HG03066 (cell line): Measurements from ENCODE around the gene CGB1.
"Not testable (repeated sequence)": the region's sequence is repeated elsewhere in the genome, so short reads cannot be mapped to it uniquely, and the experiment has no call there.

Experiments
- ATAC-seq: cut with Tn5 transposase; IDR thresholded peaks from one replicate; pipeline ENCODE4 v1.9.1; 2021; ENCODE audit warnings: low read depth; ENCODE audit not compliant: unreplicated experiment

The CGB1 gene

GRCh38 chr19:49025088-49025487 lies 11.6 kb downstream of the CGB1 start:
- ATAC-seq = not testable (repeated sequence)

DNA sequence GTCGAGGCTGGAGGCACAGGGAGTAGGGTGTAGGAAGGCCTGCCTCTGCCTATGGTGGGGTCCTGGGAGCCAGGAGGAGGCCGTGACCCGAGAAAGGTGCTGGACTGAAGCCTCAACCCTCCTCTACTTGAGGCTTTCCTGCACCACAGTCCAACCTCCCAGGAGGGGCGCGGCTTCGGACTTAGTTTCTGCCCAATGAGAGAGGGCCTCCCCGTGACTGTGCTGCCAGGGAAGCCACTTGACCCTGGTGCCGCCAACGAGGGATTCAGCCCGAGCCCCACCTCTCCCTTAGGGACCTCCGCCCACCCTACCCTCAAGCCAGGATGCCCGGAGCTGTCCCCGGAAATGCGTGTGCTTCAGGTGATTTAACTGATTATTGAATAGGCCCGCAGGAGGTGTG lies 12.5 kb downstream of the CGB1 start, which contains the start of gene CGB3:
Gene CGB3, minus strand, starts transcription at position 101 of the 400 bp plus-strand sequence. CDS start 362 bp downstream, outside the sequence.
- not testable (repeated sequence) for ATAC-seq

GRCh38 chr19:49022116-49022515 lies 14.6 kb downstream of the CGB1 start:
- ATAC-seq = no peak

DNA sequence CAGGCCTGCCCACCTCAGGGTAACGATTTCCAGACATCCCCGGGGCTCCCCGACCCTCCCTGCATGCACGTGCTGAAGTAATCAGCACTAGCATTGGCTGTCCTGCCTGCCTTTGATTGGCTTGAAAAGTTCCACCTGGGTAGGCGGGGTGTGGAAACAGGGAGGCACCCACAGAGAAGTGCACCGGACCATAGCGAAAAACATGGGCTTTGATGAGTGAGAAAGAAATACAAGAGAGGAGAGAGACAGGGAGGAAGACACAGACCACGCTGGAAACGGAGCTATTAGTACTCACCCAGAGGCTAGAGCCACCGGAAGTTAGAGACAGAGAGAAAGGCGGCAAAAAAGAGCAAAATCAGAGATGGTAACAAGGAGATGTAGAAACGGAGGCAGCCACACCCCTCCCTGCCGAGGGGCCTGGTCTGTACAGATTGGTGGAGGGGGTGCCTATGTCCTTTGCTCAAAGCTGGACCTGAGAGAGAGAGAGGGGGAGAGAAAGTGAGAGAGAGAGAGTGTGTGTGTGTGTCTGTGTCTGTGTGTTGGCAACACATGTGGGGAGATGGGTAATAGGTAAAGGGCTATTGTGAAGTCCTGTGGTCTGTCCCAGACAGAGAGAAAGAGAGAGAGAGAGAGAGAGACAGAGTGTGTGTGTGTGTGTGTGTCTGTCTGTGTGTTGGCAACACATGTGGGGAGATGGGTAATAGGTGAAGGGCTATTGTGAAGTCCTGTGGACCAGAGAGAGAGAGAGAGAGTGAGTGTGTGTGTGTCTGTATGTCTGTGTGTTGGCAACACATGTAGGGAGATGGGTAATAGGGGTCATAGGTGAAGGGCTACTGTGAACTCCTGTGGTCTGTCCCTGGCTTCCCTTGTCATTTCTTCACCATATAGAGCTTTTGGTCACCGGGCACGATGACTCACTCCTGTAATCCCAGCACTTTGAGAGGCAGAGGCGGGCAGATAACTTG lies 15.5 kb downstream of the CGB1 start:
- ATAC-seq = no peak

DNA sequence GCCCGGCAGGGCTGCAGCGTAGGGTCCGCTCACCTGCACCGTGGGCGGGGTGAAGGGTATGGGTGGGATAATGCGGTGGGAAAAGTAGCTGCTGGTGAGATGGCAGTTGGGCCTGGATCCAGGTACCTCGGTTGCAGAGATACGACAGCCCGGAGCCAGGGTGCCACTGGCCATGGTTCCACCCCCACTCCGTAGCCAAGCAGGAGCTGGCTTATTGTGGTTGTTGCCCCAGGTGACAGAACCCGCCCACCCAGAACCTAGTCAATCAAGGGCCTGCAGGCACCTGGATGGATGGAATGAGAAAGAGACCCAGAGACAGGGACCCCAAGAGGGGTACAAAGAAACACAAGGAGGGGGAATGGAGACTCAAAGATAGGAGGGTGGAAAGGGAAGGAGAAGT lies 16.4 kb downstream of the CGB1 start:
- ATAC-seq = no peak

DNA sequence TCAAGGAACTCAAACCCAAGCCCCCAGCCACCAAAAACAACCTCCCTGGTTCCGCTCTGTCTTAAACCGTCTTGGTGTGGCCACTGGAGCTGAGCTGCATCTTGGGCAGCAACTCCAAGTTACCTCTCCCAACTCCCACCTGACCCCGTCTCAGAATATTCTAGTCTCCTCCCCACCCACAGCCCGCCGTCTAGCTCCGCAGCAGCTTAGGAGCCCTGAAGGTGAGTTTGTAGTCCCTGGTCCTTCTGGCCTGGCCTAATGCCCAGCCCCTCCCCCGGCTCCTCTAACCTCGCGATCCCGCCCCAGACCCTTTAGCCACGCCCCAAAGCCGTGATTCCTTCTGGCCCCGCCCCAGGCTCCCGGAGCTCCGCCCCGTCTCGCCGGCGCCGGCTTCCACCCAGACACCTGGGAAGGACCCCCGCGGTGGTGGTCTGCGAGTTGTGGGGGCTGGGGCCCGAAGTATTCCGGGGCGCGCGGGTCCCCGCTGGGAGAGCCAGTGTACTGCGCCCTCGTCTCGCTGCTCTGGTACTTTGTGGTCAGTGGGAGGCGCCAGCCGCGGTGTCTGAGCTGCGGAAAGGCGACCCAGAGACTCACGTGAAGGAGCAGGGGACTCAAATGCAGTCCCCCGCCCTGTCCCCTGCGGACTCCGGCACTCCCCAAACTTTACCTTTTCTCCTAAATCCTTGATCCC lies 17.3 kb downstream of the CGB1 start:
- ATAC-seq = no peak

DNA sequence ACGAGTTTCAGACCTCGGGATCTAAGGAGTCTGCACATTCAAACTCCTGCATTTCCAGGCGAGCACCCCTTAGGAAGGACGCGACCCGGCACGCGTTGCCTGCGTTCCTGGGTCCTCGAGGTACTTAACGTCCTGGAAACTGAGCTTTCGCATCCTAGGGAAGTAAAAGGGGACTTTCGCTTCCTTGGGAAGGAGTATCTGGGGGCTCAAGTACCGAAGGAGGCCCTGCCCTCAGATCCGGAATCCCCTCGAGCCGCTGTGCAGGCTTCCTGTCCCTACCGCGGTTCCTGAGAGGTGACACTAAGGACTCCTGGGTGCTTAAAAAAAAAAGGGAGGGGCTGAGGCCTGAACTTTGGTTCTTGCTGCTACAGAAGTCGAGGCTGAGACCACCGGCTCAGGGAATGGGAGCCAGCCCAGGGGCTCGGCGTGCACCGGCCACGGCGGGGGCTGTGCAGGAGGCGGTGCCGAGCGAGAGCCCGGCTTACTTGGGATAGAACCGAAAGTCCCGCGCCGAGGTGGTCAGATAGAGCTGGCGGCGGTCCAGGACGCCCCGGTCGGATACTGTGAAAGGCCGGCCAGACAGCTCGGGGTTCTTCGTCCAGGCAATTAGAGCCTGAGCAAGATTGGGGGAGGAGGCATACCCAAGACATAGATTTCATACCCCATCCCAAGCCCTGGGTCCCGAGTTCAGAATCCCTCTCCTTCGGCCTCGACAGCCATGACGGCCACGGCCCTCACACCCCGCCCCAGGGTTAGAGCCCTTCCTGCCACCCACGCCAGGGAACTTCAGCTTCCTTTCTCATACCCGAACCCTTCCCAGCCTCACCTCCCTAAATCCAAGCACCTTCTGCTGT lies 18.1 kb downstream of the CGB1 start:
- not testable (repeated sequence) for ATAC-seq

GRCh38 chr19:49017666-49018351 lies 18.9 kb downstream of the CGB1 start:
- no peak for ATAC-seq

GRCh38 chr19:49017041-49017665 lies 19.5 kb downstream of the CGB1 start, which contains the start of gene LHB:
LHB (minus strand) TSS chr19:49017091; CDS start chr19:49017081, 10 bp downstream.
- ATAC-seq = no peak

GRCh38 chr19:49016067-49016839 lies 20.4 kb downstream of the CGB1 start:
- no peak for ATAC-seq

DNA sequence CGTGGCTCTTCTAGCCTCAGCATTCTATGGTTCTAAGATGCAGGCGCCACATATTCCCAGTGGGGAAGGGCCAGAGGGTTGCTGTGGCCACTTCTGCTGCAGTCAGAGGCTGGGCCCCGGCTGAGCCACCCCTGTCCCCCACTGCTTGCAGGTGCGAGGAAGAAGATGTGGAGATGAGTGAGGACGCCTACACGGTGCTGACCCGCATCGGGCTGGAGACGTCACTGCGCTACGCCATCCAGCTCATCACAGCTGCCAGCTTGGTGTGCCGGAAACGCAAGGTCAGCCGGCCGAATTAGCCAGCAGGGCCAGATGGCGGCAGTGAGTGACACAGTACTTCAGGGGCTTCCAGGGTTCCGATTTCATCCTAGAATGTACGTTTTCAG lies 21.8 kb downstream of the CGB1 start:
- ATAC-seq = no peak

- no peak for ATAC-seq
Measured at GRCh38 chr19:49014123-49014869, 22.4 kb downstream of the CGB1 start.

DNA sequence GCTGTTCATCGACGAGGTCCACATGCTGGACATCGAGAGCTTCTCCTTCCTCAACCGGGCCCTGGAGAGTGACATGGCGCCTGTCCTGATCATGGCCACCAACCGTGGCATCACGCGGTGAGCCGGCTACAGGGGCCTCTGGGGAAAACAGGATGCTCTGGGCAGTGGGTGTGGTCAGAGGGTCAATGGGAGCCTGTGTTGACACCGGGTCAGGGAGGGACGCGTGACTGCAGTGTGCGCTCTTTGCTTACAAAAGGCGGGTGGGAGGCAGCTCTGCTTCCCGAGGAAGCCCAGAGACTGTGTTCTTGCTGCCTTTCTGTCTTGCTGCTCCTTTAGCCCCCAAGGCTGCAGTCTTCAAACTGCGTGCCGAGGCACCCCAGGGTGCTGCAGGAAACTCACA lies 25.5 kb downstream of the CGB1 start:
- no peak for ATAC-seq

- ATAC-seq = no peak
Measured at GRCh38 chr19:49010453-49010852, 26.2 kb downstream of the CGB1 start.

- ATAC-seq = no peak
Measured at GRCh38 chr19:49009828-49010227, 26.9 kb downstream of the CGB1 start.

GRCh38 chr19:49006905-49007304 lies 29.8 kb downstream of the CGB1 start:
- no peak for ATAC-seq

GRCh38 chr19:49004964-49005614 lies 31.6 kb downstream of the CGB1 start:
- ATAC-seq = no peak

GRCh38 chr19:49004133-49004532 lies 32.6 kb downstream of the CGB1 start:
- no peak for ATAC-seq
